Loucy (cell line): ENCODE measurements around the gene PCDHGA2.

Experiments
- H2AFZ ChIP-seq: fragments of 200-600 bp; sonication (generic); 2 replicates; pipeline ENCODE4 v1.6.0; 2016; ENCODE audit warnings: antibody characterized with exemption, mild to moderate bottlenecking, low read length, moderate library complexity
- H3F3A ChIP-seq: fragments of 200-600 bp; 2 replicates; pipeline ENCODE4 v1.6.0; 2016; ENCODE audit warnings: antibody characterized with exemption, low read depth, mild to moderate bottlenecking
- H3K27me3 ChIP-seq: fragments of 200-600 bp; sonication (generic); 2 replicates; pipeline ENCODE4 v1.6.1; 2014; ENCODE audit warnings: low read length, mild to moderate bottlenecking; ENCODE audit not compliant: insufficient read depth, poor library complexity, severe bottlenecking
- H3K36me3 ChIP-seq: fragments of 200-600 bp; sonication (generic); 2 replicates; pipeline ENCODE4 v1.6.1; 2016; ENCODE audit warnings: low read length; ENCODE audit not compliant: insufficient read depth
- H3K4me1 ChIP-seq: fragments of 200-600 bp; sonication (generic); 2 replicates; pipeline ENCODE4 v1.5.1; 2014; ENCODE audit warnings: low read length, mild to moderate bottlenecking; ENCODE audit not compliant: insufficient read depth, poor library complexity, severe bottlenecking
- H3K4me2 ChIP-seq: fragments of 200-600 bp; sonication (generic); 2 replicates; pipeline ENCODE4 v1.6.0; 2014; ENCODE audit warnings: antibody characterized with exemption, low read length, low read depth, mild to moderate bottlenecking; ENCODE audit not compliant: poor library complexity, severe bottlenecking
- H3K4me3 ChIP-seq: fragments of 200-600 bp; sonication (generic); 2 replicates; pipeline ENCODE4 v1.5.1; 2014; ENCODE audit warnings: low read length, mild to moderate bottlenecking, mixed read lengths; ENCODE audit not compliant: poor library complexity, severe bottlenecking
- H3K79me2 ChIP-seq: fragments of 200-600 bp; sonication (generic); 2 replicates; pipeline ENCODE4 v1.6.1; 2014; ENCODE audit warnings: low read length; ENCODE audit not compliant: insufficient read depth
- H3K9ac ChIP-seq: fragments of 200-600 bp; sonication (generic); 2 replicates; pipeline ENCODE4 v1.6.0; 2014; ENCODE audit warnings: mild to moderate bottlenecking, low read depth, low read length, moderate library complexity; ENCODE audit not compliant: poor library complexity, severe bottlenecking
- H3K9me2 ChIP-seq: fragments of 200-600 bp; sonication (generic); replicated peaks from 2 replicates; pipeline ENCODE4 v1.6.1; 2016; ENCODE audit warnings: low read depth, low read length, mixed read lengths
- H3K9me3 ChIP-seq: fragments of 200-600 bp; sonication (generic); 2 replicates; pipeline ENCODE4 v1.6.1; 2014; ENCODE audit warnings: mild to moderate bottlenecking, antibody characterized with exemption, low read length, low read depth; ENCODE audit not compliant: insufficient read depth
- H4K20me1 ChIP-seq: fragments of 200-600 bp; sonication (generic); 2 replicates; pipeline ENCODE4 v1.6.0; 2014; ENCODE audit warnings: antibody characterized with exemption, low read length, mild to moderate bottlenecking; ENCODE audit not compliant: insufficient read depth, poor library complexity, severe bottlenecking
- CTCF ChIP-seq: fragments of 200-600 bp; sonication (generic); conservative IDR thresholded peaks from 2 replicates; pipeline ENCODE4 v1.5.1; 2014; ENCODE audit warnings: mild to moderate bottlenecking, antibody characterized with exemption, low read length
- EZH2phosphoT487 ChIP-seq: fragments of 200-600 bp; IDR thresholded peaks from 2 replicates; pipeline ENCODE4 v1.6.1; 2018; ENCODE audit warnings: antibody characterized with exemption, mild to moderate bottlenecking, moderate library complexity, borderline replicate concordance

Gene PCDHGA2

GRCh38 chr5:141342773-141343172 lies 4.2 kb downstream of the PCDHGA2 start:
- no peaks in the 10 kb centered on the region for H3K27me3 ChIP-seq
- no peaks in the 10 kb centered on the region for H4K20me1 ChIP-seq
- no peaks in the 10 kb centered on the region for H3F3A ChIP-seq
- H3K4me3 ChIP-seq = no peak overlapping the region
- no peaks in the 10 kb centered on the region for H3K4me1 ChIP-seq
- no peak overlapping the region for H3K9ac ChIP-seq
- TF ChIP-seq EZH2phosphoT487 = no peak
- TF ChIP-seq CTCF = no peak
- no peaks in the 10 kb centered on the region for H3K79me2 ChIP-seq
- no peak overlapping the region for H2AFZ ChIP-seq
- no peak overlapping the region for H3K4me2 ChIP-seq
- no peaks in the 10 kb centered on the region for H3K9me2 ChIP-seq
- no peaks in the 10 kb centered on the region for H3K36me3 ChIP-seq
- no peaks in the 10 kb centered on the region for H3K9me3 ChIP-seq

- Histone ChIP-seq H3K4me1 (no peaks in the 10 kb centered on the region), H3K36me3 (no peaks in the 10 kb centered on the region), H2AFZ (no peak within 1 kb of the TSS), H3K9me2 (no peaks in the 10 kb centered on the region), H3F3A (no peaks in the 10 kb centered on the region), H3K9me3 (no peaks in the 10 kb centered on the region), H3K4me2 (no peak within 1 kb of the TSS), H3K9ac (no peak within 1 kb of the TSS), H3K79me2 (no peaks in the 10 kb centered on the region), H4K20me1 (no peaks in the 10 kb centered on the region), H3K27me3 (no peaks in the 10 kb centered on the region), H3K4me3 (no peak within 1 kb of the TSS)
- TF ChIP-seq EZH2phosphoT487 (no peak), CTCF (peak; percentile 40; the same call in 1 of the 2 replicates)
These were observed 4.8 kb downstream of the PCDHGA2 start, which contains the start of gene PCDHGA3 for GRCh38 chr5:141343242-141343952. Gene PCDHGA3 (plus strand): TSS chr5:141343829. CDS start chr5:141344034, 205 bp downstream.

- no peaks in the 10 kb centered on the region for H3K4me1 ChIP-seq
- H3K4me3 ChIP-seq = no peak overlapping the region
- H3K27me3 ChIP-seq = no peaks in the 10 kb centered on the region
- H2AFZ ChIP-seq = no peak overlapping the region
- H3K79me2 ChIP-seq = no peaks in the 10 kb centered on the region
- H3K9me2 ChIP-seq = no peaks in the 10 kb centered on the region
- H3K9ac ChIP-seq = no peak overlapping the region
- H3K36me3 ChIP-seq = no peaks in the 10 kb centered on the region
- no peaks in the 10 kb centered on the region for H3F3A ChIP-seq
- H3K4me2 ChIP-seq = no peak overlapping the region
- no peaks in the 10 kb centered on the region for H3K9me3 ChIP-seq
- no peaks in the 10 kb centered on the region for H4K20me1 ChIP-seq
- TF ChIP-seq EZH2phosphoT487 (no peak), CTCF (no peak)
These were observed 5.4 kb downstream of the PCDHGA2 start for GRCh38 chr5:141343953-141344463.
